GM19035 (cell line): ENCODE data around the gene PPP1R3F.

ENCODE experiments used
- ATAC-seq: cut with Tn5 transposase; IDR thresholded peaks from one replicate; pipeline ENCODE4 v1.9.1; 2021; ENCODE audit not compliant: unreplicated experiment

Gene PPP1R3F

GRCh38 chrX:49247916-49248811, 21.4 kb upstream of the PPP1R3F start:
- ATAC-seq, result no peak

- ATAC-seq, result no peak
These were observed 20.5 kb upstream of the PPP1R3F start for GRCh38 chrX:49249071-49249470.

DNA sequence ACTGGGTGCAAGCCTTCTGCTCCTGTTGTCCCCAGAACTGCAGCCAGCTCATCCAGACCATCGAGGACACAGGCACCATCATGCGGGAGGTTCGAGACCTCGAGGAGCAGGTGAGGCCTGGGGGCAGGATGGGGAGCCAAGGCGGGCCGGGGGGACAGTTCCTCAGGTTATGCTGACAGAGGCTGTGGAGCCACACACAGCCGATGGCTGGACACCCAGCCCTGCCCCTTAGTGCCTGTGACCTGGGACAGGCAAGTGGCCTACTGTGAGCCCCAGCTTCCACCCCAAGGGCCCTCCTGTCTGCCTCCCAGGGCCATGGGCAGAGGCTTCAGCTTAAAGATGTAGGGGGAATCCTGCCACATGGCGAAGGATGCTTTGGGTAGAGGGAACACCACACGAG, 20.0 kb upstream of the PPP1R3F start:
- no peak for ATAC-seq

DNA sequence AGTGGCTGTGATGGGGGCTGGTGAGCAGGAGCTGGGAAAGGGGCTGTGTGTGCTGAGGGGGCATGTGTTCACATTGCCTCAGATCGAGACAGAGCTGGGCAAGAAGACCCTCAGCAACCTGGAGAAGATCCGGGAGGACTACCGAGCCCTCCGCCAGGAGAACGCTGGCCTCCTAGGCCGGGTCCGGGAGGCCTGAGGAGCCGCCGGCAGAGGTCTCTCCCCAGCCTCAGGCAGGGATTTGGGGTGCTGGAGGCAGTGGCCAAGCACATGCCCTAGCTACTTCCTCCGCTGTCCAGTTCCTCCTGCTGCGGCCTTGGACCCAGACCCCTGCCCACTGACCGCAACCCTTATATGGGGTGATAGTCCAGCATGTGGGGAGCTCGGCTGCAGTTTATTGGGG, 19.5 kb upstream of the PPP1R3F start:
- ATAC-seq, result no peak

GRCh38 chrX:49250578-49250977, 19.0 kb upstream of the PPP1R3F start:
- ATAC-seq, result no peak

GRCh38 chrX:49251325-49251724, 18.3 kb upstream of the PPP1R3F start:
- no peak for ATAC-seq

- ATAC-seq, result no peak
These were observed 15.0 kb upstream of the PPP1R3F start for GRCh38 chrX:49254639-49255038.

DNA sequence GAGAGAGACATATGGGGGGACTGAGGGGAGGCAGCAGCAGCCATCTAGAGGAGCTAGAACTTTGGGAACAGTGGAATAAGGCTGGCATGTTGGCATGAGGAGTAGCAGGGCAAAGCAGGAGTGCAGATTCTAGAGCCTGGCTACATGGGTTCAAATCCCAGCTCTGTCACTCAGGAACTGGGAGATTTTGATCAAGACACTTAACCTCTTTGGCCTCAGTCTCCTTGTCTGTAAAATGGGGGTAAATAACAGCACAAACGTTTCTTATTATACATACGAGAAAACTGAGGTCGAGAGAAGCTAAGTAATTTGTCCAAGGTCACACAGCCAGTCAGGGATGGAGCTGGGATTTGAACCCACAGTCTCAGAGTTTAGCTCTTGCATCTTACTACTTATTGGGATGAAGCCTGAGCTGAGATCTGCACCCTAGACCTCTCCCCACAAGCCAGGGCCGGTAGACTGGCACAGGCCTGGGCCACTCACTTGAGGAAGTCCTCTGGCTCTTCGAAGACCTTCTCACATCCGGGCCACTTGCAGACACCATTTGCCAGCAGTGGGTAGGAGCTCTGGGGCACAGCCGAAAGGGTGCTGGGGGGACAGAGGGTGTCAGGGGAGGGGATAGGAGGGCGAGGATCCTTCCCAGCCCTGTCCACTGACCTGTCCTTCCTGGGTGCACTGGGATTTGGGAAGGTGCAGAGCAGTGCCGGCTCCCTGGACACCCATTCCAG, 13.2 kb upstream of the PPP1R3F start:
- no peak for ATAC-seq

DNA sequence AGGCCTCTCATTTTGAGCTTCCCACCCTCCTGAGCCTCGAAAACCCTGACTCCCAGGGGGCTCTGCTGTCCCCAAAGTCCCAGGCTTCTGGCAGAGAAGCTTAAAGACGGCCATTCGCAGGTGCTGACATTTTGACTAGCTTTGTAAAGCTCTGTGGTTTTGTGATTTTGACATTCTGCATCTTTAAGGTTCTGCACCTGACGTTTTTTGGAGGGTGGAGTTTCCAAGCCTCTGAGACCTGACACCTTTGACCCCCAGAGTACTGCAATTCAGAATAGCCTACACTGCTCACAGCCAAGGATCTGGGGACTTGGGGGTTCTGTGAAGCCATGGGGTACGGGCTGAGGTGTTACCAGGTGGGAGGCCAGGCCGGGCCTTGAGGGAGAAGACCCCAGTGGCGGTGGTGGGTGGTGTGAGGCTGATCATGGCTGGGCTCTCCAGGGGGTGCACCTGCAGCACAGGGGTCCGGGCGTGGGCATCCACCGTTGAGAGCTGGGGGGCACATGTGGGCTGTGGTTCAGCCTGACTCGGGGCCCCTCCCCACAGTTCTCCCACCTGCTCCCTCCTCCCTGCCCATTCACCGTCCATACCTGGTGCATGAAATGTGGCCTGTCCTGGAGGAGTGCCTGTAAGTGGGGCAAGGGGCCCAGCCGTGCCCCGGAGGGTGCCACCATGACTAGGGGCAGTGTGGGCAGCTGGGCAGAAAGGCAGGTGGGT, 12.4 kb upstream of the PPP1R3F start:
- no peak for ATAC-seq

DNA sequence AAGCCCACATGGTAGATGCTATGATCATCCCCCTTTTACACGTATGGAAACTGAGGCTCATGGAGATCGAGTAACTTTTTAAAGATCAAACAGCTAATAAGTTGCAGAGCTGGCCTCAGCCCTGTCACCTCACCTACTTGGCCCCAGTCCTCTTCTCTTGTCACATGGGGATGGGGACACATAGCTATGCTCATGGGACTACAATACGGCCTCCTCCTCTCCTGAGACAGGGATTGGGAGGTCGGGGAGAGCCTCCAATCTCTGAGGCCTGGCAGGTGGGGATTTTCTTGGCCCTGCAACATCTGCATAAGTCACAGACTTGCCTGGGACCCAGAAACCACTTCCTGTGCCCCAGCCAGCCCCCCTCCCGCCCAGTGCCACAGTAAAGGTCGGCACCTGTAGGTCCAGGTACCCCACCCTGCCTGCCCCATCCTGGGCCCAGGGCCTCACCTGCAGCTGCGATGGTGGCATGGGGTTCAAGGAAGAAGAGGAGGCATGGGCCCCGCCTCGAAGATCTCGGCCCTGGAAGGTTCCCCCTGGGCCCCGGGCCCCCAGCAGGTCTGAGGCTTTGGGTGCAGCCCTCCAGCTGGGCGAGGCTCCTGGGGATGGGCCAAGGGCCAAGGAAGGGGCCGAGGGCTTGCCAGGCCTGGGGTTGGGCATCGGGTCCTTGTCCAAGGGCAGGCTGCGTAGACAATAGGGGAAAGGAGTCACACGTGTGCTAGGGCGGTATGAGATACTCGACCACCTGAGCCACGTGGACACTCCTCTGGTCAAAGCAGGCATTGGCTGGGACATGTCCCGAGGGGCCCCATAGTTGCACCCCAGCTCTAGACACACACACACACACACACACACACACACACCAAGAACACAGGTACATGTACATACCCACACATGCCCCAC, 11.5 kb upstream of the PPP1R3F start:
- no peak for ATAC-seq

- ATAC-seq, result no peak
These were observed 10.9 kb upstream of the PPP1R3F start for GRCh38 chrX:49258749-49259124.

DNA sequence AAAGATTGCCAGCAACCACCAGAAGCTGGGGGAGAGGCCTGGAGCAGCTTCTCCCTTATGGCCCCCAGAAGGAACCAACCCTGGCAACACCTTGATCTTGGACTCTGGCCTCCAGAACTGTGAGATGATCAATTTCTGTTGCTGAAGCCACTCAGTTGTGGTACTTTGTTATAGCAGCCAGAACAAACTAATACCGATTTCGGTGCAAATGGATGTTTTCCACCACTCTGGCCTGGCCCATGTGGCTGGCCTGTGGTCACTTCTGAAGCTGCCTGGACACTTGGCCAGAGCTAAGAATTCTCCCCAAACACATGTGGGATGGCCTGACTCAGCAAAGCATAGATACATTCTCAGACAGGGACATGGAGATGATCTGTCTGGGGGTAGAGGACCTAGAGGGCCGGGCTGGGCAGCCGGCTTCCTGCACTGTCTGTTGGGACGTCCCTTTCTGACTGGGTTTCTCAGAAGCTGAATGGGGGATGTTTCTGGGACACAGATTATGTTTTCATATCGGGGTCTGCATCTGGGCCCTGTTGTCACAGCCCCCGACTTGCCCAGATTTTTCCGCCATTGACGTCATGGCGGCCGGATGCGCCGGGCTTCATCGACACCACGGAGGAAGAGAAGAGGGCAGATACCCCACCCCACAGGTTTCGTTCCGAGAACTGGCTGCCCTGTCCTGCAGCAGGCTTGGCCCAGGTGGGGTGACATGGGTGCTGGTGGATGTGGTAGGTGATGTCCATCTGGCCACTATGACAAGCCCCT, 9.2 kb upstream of the PPP1R3F start:
- no peak for ATAC-seq

- ATAC-seq, result no peak
These were observed 7.0 kb upstream of the PPP1R3F start for GRCh38 chrX:49262603-49263002.

DNA sequence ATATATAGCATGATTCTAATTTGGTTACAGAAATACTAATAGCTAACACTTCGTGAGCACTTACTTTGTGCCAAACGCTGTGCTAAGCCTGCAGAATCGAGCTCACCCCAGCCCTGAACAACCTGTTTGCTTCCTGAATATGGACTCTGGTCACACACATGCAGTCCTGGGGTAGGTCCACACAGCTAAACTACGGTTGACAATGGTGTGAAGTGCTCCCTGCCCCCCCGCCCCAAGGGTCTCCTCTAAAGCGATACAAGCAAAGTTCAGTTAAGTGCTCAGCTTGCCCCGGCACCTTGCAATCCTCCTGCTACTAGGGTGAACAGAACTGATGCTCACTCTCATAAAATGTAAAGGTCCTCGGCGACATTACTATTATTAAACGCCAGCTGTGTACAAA, 6.0 kb upstream of the PPP1R3F start:
- ATAC-seq, result no peak

- no peak for ATAC-seq
These were observed 5.1 kb upstream of the PPP1R3F start, which contains the start of gene FOXP3 for GRCh38 chrX:49264460-49264859. Gene FOXP3 (minus strand): TSS chrX:49264710. CDS start chrX:49258505, 6,205 bp downstream.

DNA sequence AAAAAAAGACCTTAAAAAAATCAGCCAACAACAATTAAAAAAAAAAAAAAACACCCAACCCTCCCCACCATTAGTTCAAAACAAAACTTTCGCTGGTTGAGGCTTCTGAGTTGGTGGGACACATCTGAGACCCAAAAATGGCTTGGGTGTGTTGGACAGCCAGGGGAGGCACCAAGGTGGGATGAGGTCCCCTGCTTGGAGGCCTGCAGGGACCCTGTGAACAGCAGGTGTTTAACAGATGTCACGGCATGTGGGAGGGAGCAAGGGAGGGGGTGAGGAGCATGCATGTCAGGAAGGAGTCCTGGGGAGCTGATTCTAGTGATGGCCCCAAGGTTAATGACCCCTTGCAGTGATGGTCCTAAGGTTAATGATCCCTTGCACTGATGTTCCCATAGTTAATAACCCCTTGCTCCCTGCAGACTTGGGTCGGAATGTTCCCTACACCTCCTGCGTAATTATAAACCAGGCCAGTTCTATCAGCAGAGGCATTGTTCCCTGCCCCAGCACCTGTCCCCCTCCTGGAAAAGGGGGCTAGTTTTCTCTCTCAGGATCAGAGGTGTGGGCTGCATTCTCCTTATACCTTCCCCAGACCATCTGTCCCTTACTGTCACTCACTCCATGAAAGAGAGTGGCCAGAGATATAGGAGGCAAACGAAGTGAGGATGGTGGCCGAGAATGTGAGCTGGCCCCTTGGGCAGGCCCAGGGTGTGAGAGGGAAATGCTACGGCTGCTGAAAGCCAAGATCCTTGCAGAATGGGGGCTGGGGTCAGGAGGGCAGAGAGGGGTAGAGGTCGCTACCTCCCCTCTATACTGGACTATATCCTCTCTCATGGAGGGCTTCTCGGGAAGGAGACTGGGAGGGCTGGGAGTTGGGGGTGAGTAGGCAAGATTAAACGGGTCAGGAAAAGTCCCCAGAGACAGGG, 2.8 kb upstream of the PPP1R3F start:
- ATAC-seq, result no peak

DNA sequence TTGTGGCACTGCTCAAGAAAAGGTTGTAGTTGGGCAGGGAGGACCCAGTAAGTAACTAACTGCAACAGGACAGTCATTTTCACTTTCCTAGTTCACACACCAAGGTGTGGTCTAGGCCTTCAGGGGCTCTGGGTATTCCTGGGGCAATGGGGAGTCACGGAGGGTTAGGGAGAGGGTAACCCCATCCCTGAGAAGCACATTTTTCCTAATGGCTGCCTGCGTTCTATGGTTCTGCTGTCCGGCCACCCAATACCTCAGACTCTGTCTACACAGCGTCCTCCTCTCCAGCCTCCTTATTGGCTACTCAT, 937 bp upstream of the PPP1R3F start:
- no peak for ATAC-seq

DNA sequence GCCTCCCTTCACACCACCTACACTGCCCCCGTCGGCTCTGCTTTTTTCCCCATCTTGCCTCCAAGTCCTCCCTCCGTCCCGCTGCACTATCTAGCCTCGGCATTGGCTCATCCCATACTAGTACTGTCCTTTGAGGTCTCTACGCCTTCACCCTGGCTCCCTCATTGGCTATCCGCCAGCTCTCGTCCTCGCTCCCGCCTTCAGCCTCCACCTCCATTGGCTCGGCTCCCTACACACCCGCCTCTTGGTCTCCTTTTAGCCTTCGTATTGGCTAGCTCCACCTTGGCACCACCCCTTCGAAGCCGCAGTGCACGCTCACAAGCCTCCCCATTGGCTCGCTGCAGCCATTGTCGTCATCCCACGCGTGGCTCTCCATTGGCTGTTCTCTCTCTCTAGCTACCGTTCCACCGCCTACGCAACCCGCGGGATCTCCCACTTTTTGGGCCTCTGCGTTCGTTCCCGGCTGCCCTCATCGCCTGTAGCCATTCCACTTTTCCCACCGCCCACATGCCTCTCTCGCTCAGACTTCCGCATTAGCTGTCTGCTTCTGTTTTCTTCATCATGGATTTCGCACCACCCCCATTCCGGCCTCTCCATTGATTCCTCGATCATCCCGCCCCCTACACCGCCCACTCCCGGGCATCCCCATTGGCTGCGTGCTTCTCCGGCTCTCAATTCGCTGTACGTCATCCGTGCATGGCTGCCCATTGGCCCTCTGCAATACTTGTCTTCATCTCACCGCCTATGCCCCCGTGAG, 405 bp upstream of the PPP1R3F start:
- ATAC-seq, result peak; percentile 87
